Sigmoid colon (tissue), 4 donors: Measurements from ENCODE around the gene SNRNP48.

Experiments used
- POLR2A ChIP-seq, 2 donors: fragments of 450-650 bp; IDR thresholded peaks; one replicate each; pipeline ENCODE4 v1.6.1; 2016; ENCODE audit warnings: antibody characterized with exemption in 2 of 2, mild to moderate bottlenecking in 2 of 2, moderate library complexity in 2 of 2
- POLR2AphosphoS5 ChIP-seq, 4 donors: sonication (generic); formaldehyde crosslinking; IDR thresholded peaks; one replicate each; pipeline ENCODE4 v1.6.1; 2017; ENCODE audit warnings: antibody characterized with exemption in 4 of 4
- TF ChIP-seq, protein P1 (sequence below), 4 experiments: fragments of 450-650 bp in 3 of 4; fragments of 200-600 bp in 1 of 4; IDR thresholded peaks; one replicate each; pipeline ENCODE4 v1.5.1; 2016 to 2019; ENCODE audit warnings: antibody characterized with exemption in 4 of 4, mild to moderate bottlenecking in 3 of 4, moderate library complexity in 2 of 4

DNA sequence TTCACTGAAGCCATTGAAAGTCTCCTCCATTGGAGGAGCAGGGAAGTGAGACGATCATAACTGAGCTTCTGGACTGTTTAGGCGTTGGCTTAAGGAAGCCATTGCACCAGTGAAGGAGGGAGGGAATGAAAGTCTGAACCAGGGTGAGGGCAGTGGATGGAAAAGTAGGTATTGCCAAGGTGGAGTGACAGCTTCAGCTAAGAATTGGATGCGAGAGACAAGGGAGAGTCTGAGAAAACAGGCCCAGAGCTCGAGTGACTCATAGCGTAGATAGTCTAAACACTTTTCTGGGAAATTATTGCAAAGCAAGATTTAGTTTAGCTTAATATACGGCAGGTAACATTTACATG lies 44.0 kb upstream of the SNRNP48 start:
- TF ChIP-seq, protein P1, sequence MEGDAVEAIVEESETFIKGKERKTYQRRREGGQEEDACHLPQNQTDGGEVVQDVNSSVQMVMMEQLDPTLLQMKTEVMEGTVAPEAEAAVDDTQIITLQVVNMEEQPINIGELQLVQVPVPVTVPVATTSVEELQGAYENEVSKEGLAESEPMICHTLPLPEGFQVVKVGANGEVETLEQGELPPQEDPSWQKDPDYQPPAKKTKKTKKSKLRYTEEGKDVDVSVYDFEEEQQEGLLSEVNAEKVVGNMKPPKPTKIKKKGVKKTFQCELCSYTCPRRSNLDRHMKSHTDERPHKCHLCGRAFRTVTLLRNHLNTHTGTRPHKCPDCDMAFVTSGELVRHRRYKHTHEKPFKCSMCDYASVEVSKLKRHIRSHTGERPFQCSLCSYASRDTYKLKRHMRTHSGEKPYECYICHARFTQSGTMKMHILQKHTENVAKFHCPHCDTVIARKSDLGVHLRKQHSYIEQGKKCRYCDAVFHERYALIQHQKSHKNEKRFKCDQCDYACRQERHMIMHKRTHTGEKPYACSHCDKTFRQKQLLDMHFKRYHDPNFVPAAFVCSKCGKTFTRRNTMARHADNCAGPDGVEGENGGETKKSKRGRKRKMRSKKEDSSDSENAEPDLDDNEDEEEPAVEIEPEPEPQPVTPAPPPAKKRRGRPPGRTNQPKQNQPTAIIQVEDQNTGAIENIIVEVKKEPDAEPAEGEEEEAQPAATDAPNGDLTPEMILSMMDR (IDR thresholded peaks at IDR 0.05): no peak
- TF ChIP-seq POLR2A (IDR thresholded peaks at IDR 0.05) (no peak), POLR2AphosphoS5 (IDR thresholded peaks at IDR 0.05) (no peak)
